HepG2 (cell line): ENCODE measurements around the gene AFF1. TPM values are rescaled to one million over a fixed set of nuclear protein-coding genes. Genes with fewer than 3 reads are reported as not detected.

Experiments
- ATAC-seq: fragments of 200-7000 bp; cut with Tn5 transposase; 3 replicates; pipeline ENCODE4 v1.9.1; 2020; ENCODE audit warnings: mild to moderate bottlenecking, moderate library complexity
- BruUV-seq: library from RNA; stranded (reverse); fragments of 400-500 nt; replicated peaks from 2 replicates; lab custom pipeline; 2021; lab: Mats Ljungman, UMichigan
- CTCF ChIA-PET: fragments of 300-600 bp; formaldehyde crosslinking; extraction: SDS; loops from one replicate; lab custom pipeline; 2021; ENCODE audit warnings: low total read pairs, inconsistent platforms, low intra/inter-chr PET ratio; lab: Yijun Ruan, JAX
- POLR2A ChIA-PET: fragments of 350-600 bp; sonication (Branson Sonifier 250); formaldehyde crosslinking; loops from one replicate; lab custom pipeline; 2020; ENCODE audit warnings: antibody characterized with exemption, inconsistent platforms; lab: Yijun Ruan, JAX
- DNase-seq: peaks from one replicate; pipeline ENCODE4 v3.0.0-alpha.2; 2015; ENCODE audit warnings: low spot score
- FAIRE-seq: peaks from 3 replicates; lab custom pipeline; 2011; peaks lifted over from hg19 to GRCh38; lab: Jason Lieb, UNC
- H2AFZ ChIP-seq: one replicate; pipeline ENCODE4 v1.6.1; 2011; ENCODE audit warnings: low read length, inconsistent platforms
- H3K27ac ChIP-seq: fragments of 300-600 bp; 3 replicates; pipeline ENCODE4 v1.8.0; 2011; ENCODE audit warnings: mixed run types, mild to moderate bottlenecking, mixed read lengths, low read length, inconsistent platforms; ENCODE audit not compliant: insufficient read depth; ENCODE audit errors: extremely low read length
- H3K27me3 ChIP-seq, 2 experiments: fragments of 200-600 bp in 1 of 2; 2 replicates in 1 of 2; 3 replicates in 1 of 2; pipeline versions ENCODE4 v1.6.0 to v1.8.0; 2011; ENCODE audit warnings: low read length in 2 of 2, mild to moderate bottlenecking in 2 of 2, moderate library complexity in 2 of 2, inconsistent platforms in 1 of 2; ENCODE audit not compliant: insufficient read depth in 2 of 2, control insufficient read depth in 1 of 2
- H3K36me3 ChIP-seq, 2 experiments: fragments of 200-600 bp in 1 of 2; replicated peaks in 1 of 2; 2 replicates in 1 of 2; 3 replicates in 1 of 2; pipeline versions ENCODE4 v1.5.1 to v1.8.0; 2011; ENCODE audit warnings: low read length in 2 of 2, inconsistent platforms in 1 of 2; ENCODE audit not compliant: insufficient read depth in 2 of 2, control insufficient read depth in 1 of 2
- H3K4me1 ChIP-seq: 2 replicates; pipeline ENCODE4 v1.5.1; 2012; ENCODE audit warnings: low read length, inconsistent platforms; ENCODE audit not compliant: insufficient read depth
- H3K4me2 ChIP-seq: 2 replicates; pipeline ENCODE4 v1.6.0; 2011; ENCODE audit warnings: low read depth, low read length, inconsistent platforms
- H3K4me3 ChIP-seq, 3 experiments: fragments of 200-600 bp in 1 of 3; sonication (generic), shearing (Covaris generic) in 1 of 3; replicated peaks in 1 of 3; 2 replicates each; pipeline ENCODE4 v1.5.1; 2011 to 2016; ENCODE audit warnings: low read length in 3 of 3, inconsistent platforms in 2 of 3, low read depth in 2 of 3, mild to moderate bottlenecking in 2 of 3, control low read depth in 1 of 3, mixed read lengths in 1 of 3; ENCODE audit not compliant: insufficient read depth in 1 of 3
- H3K79me2 ChIP-seq: one replicate; pipeline ENCODE4 v1.6.1; 2011; ENCODE audit warnings: low read length, inconsistent platforms; ENCODE audit not compliant: insufficient read depth
- H3K9ac ChIP-seq: 2 replicates; pipeline ENCODE4 v1.6.0; 2011; ENCODE audit warnings: mild to moderate bottlenecking, low read depth, low read length, inconsistent platforms; ENCODE audit not compliant: insufficient read depth
- H3K9me3 ChIP-seq: 2 replicates; pipeline ENCODE4 v1.5.1; 2012; ENCODE audit warnings: mild to moderate bottlenecking, low read length
- H4K20me1 ChIP-seq: 2 replicates; pipeline ENCODE4 v1.6.0; 2011; ENCODE audit warnings: inconsistent platforms, mild to moderate bottlenecking, low read length, moderate library complexity; ENCODE audit not compliant: insufficient read depth
- AKAP8 ChIP-seq: sonication (generic); formaldehyde crosslinking; IDR thresholded peaks from 2 replicates; pipeline ENCODE4 v1.5.1; 2020; ENCODE audit warnings: mild to moderate bottlenecking, missing genetic modification reagents
- ZBTB40 ChIP-seq, 2 experiments: fragments of 450-650 bp in 1 of 2; sonication (generic) in 1 of 2; formaldehyde crosslinking in 1 of 2; IDR thresholded peaks; 2 replicates each; pipeline versions ENCODE4 v1.6.1 to v1.8.0; 2016 to 2022; ENCODE audit warnings: antibody characterized with exemption in 1 of 2, mild to moderate bottlenecking in 1 of 2, missing genetic modification reagents in 1 of 2
- ZNF724P ChIP-seq: sonication (generic); formaldehyde crosslinking; IDR thresholded peaks from 2 replicates; pipeline ENCODE4 v1.8.0; 2022; ENCODE audit warnings: missing genetic modification reagents, borderline replicate concordance
- ZNF761 ChIP-seq: sonication (generic); formaldehyde crosslinking; conservative IDR thresholded peaks from 2 replicates; pipeline ENCODE4 v1.4.0; 2020; ENCODE audit warnings: mild to moderate bottlenecking, missing genetic modification reagents
- WGBS: methylation state at CpG from one replicate; pipeline ENCODE4 v1.1.6; 2017; ENCODE audit warnings: low lambda C conversion rate; 5-methylcytosine and 5-hydroxymethylcytosine counted together
- in situ Hi-C: cut with HindIII; loops from 2 replicates; pipeline ENCODE4 v1.10.0; 2017; ENCODE audit warnings: low pct_unique_long_range_greater_than_20kb; ENCODE audit not compliant: extremely low pct_ligation_motif_present
- intact Hi-C: fragments of 100-400 bp; cut with micrococcal nuclease; formaldehyde crosslinking; loops from one replicate; pipeline ENCODE4 v1.10.0; 2022; ENCODE audit not compliant: unreplicated experiment
- polyA plus RNA-seq, 8 experiments: library from polyadenylated mRNA; depleted of rRNA in 3 of 8; stranded (reverse) in 7 of 8; unstranded in 1 of 8; fragments of >200 nt; fragmentation: Illumina TruSeq in 4 of 8; extraction: Trizol in 4 of 8; gene quantifications; 2 replicates each; pipeline versions ENCODE4 v1.2.1 to v1.2.3, GENCODE V29; 2011 to 2016; ENCODE audit warnings: low read depth in 4 of 8, missing spikeins in 1 of 8, mixed read lengths in 1 of 8; ENCODE audit not compliant: insufficient read depth in 1 of 8
- total RNA-seq, 5 experiments: library from RNA; depleted of rRNA; stranded (reverse); fragments of >200 nt; fragmentation: Illumina TruSeq; extraction: Trizol; gene quantifications; 2 replicates each; pipeline ENCODE4 v1.2.3, GENCODE V29; 2016; ENCODE audit warnings: low read depth in 1 of 5

AFF1 gene
- total and polyA plus RNA-seq, 2 of the 13 experiments (the other 11 are each of a cell fraction or from before 2014, with no cell fraction given): 15.5 to 15.9 TPM

- no TSS peak for BruUV-seq
- Histone ChIP-seq H3K27me3 (no peaks in the 10 kb centered on the region), H3K79me2 (no peaks in the 10 kb centered on the region), H3K36me3 (peaks cover 1 to 4% of the 10 kb centered on the region in 2 experiments; a peak in 3 of 5 replicates), H3K9me3 (no peaks in the 10 kb centered on the region), H2AFZ (no peak overlapping the region), H3K4me2 (no peak overlapping the region), H3K9ac (no peak overlapping the region), H4K20me1 (no peaks in the 10 kb centered on the region), H3K4me3 (no peak overlapping the region), H3K4me1 (peaks cover 21% of the 10 kb centered on the region), H3K27ac (no peak overlapping the region)
- in situ Hi-C loops: loop anchor here (10.0 kb wide), 1 partner anchor 308 kb away; no protein-coding TSS in a partner anchor
- 91% methylated on average over 6 of the region's 6 CpGs for WGBS
- ATAC-seq: no peak
- ChIA-PET CTCF (no interaction called here), POLR2A (interaction anchor here (1.8 to 2.5 kb wide), 2 partner anchors 10 to 80 kb away, joined by 10 to 13 read pairs; no protein-coding TSS in a partner anchor)
- no peak for DNase-seq
- TF ChIP-seq ZNF761 (CRISPR knock-in tag) (no peak), ZBTB40 (IDR thresholded peaks at IDR 0.05) (peak; percentile 24; the same call in 1 of the 2 replicates), ZBTB40 (CRISPR knock-in tag; IDR thresholded peaks at IDR 0.05) (no peak; the same call in 1 of the 2 replicates), AKAP8 (CRISPR knock-in tag) (no peak), ZNF724P (CRISPR knock-in tag) (no peak)
- FAIRE-seq: no peak
- intact Hi-C loops: no loop called here
Observed at GRCh38 chr4:86926435-86927086, 8.2 kb upstream of the AFF1 start.
